ENCODE data around the gene PLAA. TPM values are rescaled to one million over a fixed set of nuclear protein-coding genes. Genes with fewer than 3 reads are reported as not detected.

Gene PLAA
- total and polyA plus RNA-seq, 8 donors = 0.58 to 71.0 (median 10.4) TPM

DNA sequence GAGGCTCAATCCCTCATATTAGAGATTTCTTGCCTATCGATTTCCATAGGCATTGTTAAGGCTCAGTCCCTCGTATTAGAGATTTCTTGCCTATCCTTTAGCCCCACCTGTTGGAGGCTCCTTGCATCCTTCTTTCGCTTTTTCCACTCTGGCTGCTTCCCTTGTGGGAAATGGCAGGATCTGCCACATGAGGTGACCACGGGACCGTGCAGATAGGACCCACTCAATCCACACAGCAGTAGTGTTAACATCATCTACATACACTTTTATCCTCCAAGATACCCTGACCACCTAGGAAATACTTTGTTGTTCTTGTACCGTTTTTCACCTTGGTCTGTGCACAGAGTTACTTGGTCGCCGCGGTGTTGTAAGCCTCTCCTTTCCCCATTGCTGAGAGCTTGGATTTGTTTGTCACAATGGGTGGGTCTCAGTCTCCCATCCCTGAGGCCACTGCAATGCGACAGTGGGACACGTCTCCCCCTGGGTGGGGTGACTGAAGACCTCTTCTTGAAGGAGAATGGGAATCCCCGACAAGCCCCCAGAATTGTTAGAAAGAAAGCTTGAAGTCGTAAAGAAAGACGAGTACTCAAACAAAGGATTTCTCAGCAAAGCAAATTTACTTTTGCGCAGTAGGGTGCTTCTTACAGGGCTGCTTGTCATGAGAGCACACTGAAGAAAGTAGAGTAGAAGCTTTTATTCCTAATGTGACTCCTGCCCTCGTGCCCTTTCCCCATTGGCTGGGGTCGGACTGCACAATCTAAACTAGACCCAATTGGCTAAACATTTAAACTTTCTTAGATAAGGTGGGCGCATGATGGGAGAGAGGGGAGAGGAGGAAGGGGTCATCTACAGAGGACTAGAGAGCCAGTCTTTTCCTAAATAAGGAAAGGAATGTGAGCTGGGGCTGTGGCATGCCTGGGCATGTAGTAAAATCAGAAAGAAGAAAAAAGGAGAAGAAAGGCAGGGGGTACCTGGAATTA is 29.0 kb upstream of the PLAA start:
- peaks cover 0 to 9% (median 0%) of the 10 kb centered on the region in 4 donors for H3K4me1 ChIP-seq
- intact Hi-C loops (cut with DNase I; ENCODE audit: low total_unique reads) = loop anchor here (5.0 kb wide), 1 partner anchor 234 kb away; no protein-coding TSS in a partner anchor
- peak; percentile 38 to 42 for DNase-seq
- no peaks in the 10 kb centered on the region for H3K27me3 ChIP-seq
- no peak overlapping the region for H3K4me3 ChIP-seq
- no peaks in the 10 kb centered on the region for H3K9me3 ChIP-seq
- WGBS, 5 donors = 81 to 86% (median 83%) methylated on average over 18 of the region's 18 CpGs
- no peak overlapping the region for H3K27ac ChIP-seq
- TF ChIP-seq EP300 (IDR thresholded peaks at IDR 0.05) = no peak
- TF ChIP-seq, protein P1, sequence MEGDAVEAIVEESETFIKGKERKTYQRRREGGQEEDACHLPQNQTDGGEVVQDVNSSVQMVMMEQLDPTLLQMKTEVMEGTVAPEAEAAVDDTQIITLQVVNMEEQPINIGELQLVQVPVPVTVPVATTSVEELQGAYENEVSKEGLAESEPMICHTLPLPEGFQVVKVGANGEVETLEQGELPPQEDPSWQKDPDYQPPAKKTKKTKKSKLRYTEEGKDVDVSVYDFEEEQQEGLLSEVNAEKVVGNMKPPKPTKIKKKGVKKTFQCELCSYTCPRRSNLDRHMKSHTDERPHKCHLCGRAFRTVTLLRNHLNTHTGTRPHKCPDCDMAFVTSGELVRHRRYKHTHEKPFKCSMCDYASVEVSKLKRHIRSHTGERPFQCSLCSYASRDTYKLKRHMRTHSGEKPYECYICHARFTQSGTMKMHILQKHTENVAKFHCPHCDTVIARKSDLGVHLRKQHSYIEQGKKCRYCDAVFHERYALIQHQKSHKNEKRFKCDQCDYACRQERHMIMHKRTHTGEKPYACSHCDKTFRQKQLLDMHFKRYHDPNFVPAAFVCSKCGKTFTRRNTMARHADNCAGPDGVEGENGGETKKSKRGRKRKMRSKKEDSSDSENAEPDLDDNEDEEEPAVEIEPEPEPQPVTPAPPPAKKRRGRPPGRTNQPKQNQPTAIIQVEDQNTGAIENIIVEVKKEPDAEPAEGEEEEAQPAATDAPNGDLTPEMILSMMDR (IDR thresholded peaks at IDR 0.05) = peak in 5 of 7 experiments; percentile 24 to 60 (median 35)
- H3K36me3 ChIP-seq = peaks cover 0 to 40% (median 16%) of the 10 kb centered on the region in 4 donors

DNA sequence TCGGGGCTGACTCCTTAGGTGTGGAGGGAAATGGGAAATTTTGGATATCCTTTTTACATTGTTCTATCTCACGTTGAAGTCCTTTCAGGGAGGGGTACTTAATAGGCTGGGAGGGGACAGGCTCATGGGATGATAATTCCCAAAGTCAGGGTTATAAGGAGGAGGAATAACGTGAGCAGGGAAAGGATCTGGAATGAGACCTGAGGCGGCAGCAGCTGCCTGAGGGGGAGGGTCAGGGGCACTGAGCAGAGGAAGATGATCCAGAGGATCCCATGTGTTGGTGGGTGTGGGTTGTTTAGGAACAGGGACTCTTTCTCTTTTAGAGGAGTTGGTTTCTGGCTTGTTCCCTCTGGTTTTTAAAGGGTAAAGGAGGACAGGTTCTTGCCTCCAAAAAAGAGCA is 27.9 kb upstream of the PLAA start:
- H3K36me3 ChIP-seq = peaks cover 0 to 29% (median 9%) of the 10 kb centered on the region in 4 donors
- no peak for TF ChIP-seq POLR2AphosphoS5 (IDR thresholded peaks at IDR 0.05)
- no peak for TF ChIP-seq EP300 (IDR thresholded peaks at IDR 0.05)
- TF ChIP-seq, protein P1 (IDR thresholded peaks at IDR 0.05) = no peak
- WGBS, 5 donors = 74 to 95% (median 88%) methylated on average over 4 of the region's 4 CpGs
- H3K9me3 ChIP-seq = no peaks in the 10 kb centered on the region
- H3K27ac ChIP-seq = no peak overlapping the region
- H3K4me3 ChIP-seq = no peak overlapping the region
- H3K4me1 ChIP-seq = peaks cover 0 to 9% (median 0%) of the 10 kb centered on the region in 4 donors
- no peaks in the 10 kb centered on the region for H3K27me3 ChIP-seq
- intact Hi-C loops (cut with DNase I; ENCODE audit: low total_unique reads) = loop anchor here (5.0 kb wide), 1 partner anchor 233 kb away; no protein-coding TSS in a partner anchor
- DNase-seq = no peak

DNA sequence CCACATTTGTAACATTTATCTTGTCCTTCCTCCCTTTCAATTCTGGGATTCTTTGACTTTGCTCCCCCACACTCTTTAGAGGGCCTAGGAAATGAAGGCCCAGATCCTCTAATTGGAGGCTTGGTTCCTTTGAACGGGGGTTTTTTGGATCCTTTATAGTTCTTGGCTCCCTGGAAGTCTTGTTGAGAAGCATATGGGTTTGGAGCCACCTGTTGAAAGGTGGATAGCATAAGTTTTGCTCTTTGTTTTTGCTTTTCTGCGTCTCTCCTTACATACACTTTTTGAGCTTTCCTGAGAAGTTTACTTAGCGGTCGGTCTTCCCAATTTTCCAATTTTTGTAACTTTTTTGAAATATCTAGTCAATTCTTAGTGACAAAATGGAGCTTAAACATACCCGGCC is 26.9 kb upstream of the PLAA start:
- TF ChIP-seq POLR2AphosphoS5 (IDR thresholded peaks at IDR 0.05) (no peak), POLR2A (IDR thresholded peaks at IDR 0.05) (no peak), EP300 (IDR thresholded peaks at IDR 0.05) (no peak)
- TF ChIP-seq, protein P1 (IDR thresholded peaks at IDR 0.05) = no peak
- no peaks in the 10 kb centered on the region for H3K27me3 ChIP-seq
- intact Hi-C loops (cut with DNase I; ENCODE audit: low total_unique reads) = no loop called here
- H3K4me3 ChIP-seq = no peak overlapping the region
- H3K27ac ChIP-seq = no peak overlapping the region
- WGBS, 5 donors = 85 to 93% (median 92%) methylated on average over 5 of the region's 5 CpGs
- no peaks in the 10 kb centered on the region for H3K9me3 ChIP-seq
- peaks cover 0 to 20% (median 5%) of the 10 kb centered on the region in 4 donors for H3K36me3 ChIP-seq
- peaks cover 0 to 9% (median 0%) of the 10 kb centered on the region in 4 donors for H3K4me1 ChIP-seq
- no peak for DNase-seq

DNA sequence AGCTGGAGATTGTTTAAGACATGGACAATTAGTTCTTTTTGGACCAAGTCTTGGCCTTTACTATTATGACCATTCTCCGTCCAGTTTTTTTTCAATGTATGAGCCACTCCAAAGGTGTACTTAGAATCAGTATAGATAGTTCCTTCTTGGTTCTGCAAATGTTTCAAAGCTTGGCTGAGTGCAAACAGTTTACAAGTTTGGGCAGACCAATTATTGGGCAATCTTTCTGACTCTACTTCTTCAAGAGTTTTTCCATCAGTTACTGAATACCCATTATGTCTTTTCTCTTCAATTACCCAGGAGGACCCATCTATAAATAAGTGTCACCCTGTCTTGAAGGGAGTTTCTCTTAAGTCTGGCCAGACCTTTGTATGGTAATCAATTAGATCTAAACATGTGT is 24.7 kb upstream of the PLAA start:
- H3K4me1 ChIP-seq = peaks cover 0 to 9% (median 0%) of the 10 kb centered on the region in 4 donors
- no peak overlapping the region for H3K4me3 ChIP-seq
- WGBS, 5 donors = 91 to 100% (median 95%) methylated on average over 1 of the region's 1 CpG
- H3K9me3 ChIP-seq = no peaks in the 10 kb centered on the region
- peaks cover 0 to 11% (median 0%) of the 10 kb centered on the region in 4 donors for H3K36me3 ChIP-seq
- TF ChIP-seq, protein P1 (IDR thresholded peaks at IDR 0.05) = no peak
- TF ChIP-seq POLR2AphosphoS5 (IDR thresholded peaks at IDR 0.05) = no peak
- no peak for TF ChIP-seq EP300 (IDR thresholded peaks at IDR 0.05)
- TF ChIP-seq POLR2A (IDR thresholded peaks at IDR 0.05) = no peak
- H3K27ac ChIP-seq = no peak overlapping the region
- no peak for DNase-seq
- no peaks in the 10 kb centered on the region for H3K27me3 ChIP-seq
- intact Hi-C loops (cut with DNase I; ENCODE audit: low total_unique reads) = no loop called here
